GM18511 (cell line): ENCODE measurements around the gene STAU1.
"Not testable (repeated sequence)": the region's sequence is repeated elsewhere in the genome, so short reads cannot be mapped to it uniquely, and the experiment has no call there.

Experiments used
- ATAC-seq: cut with Tn5 transposase; IDR thresholded peaks from one replicate; pipeline ENCODE4 v1.9.1; 2021; ENCODE audit warnings: mild to moderate bottlenecking, moderate library complexity; ENCODE audit not compliant: unreplicated experiment

Gene STAU1

GRCh38 chr20:49203746-49204145, 15.6 kb upstream of the STAU1 start:
- no peak for ATAC-seq

- ATAC-seq, result no peak
Observed at GRCh38 chr20:49203011-49203410, 14.9 kb upstream of the STAU1 start.

- no peak for ATAC-seq
Observed at GRCh38 chr20:49199729-49200293, 11.7 kb upstream of the STAU1 start.

GRCh38 chr20:49192944-49193518, 4.9 kb upstream of the STAU1 start:
- not testable (repeated sequence) for ATAC-seq

GRCh38 chr20:49187330-49187850, 744 bp downstream of the STAU1 start:
- peak; percentile 4 for ATAC-seq

- no peak for ATAC-seq
Observed at GRCh38 chr20:49186535-49187329, 1.4 kb downstream of the STAU1 start.

- ATAC-seq, result no peak
Observed at GRCh38 chr20:49185071-49185761, 2.9 kb downstream of the STAU1 start.

- no peak for ATAC-seq
Observed at GRCh38 chr20:49184691-49185070, 3.5 kb downstream of the STAU1 start.

- ATAC-seq, result not testable (repeated sequence)
Observed at GRCh38 chr20:49184084-49184501, 4.0 kb downstream of the STAU1 start.

GRCh38 chr20:49183444-49183843, 4.7 kb downstream of the STAU1 start:
- no peak for ATAC-seq

- ATAC-seq, result no peak
Observed at GRCh38 chr20:49181265-49181877, 6.8 kb downstream of the STAU1 start.

- peak; percentile 75 for ATAC-seq
Observed at GRCh38 chr20:49179368-49180277, 8.5 kb downstream of the STAU1 start.

GRCh38 chr20:49174183-49174582, 14.0 kb downstream of the STAU1 start:
- no peak for ATAC-seq

GRCh38 chr20:49172413-49172812, 15.7 kb downstream of the STAU1 start:
- ATAC-seq, result no peak

GRCh38 chr20:49171909-49172308, 16.2 kb downstream of the STAU1 start:
- no peak for ATAC-seq

- ATAC-seq, result no peak
Observed at GRCh38 chr20:49170714-49171113, 17.4 kb downstream of the STAU1 start.

- no peak for ATAC-seq
Observed at GRCh38 chr20:49169547-49169946, 18.6 kb downstream of the STAU1 start.

- ATAC-seq, result not testable (repeated sequence)
Observed at GRCh38 chr20:49168864-49169263, 19.3 kb downstream of the STAU1 start.

- ATAC-seq, result no peak
Observed at GRCh38 chr20:49167811-49168507, 20.2 kb downstream of the STAU1 start.
